Esophagus muscularis mucosa (tissue), 3 donors: Measurements from ENCODE around the gene SEPTIN6.

Source experiments
- POLR2A ChIP-seq: fragments of 450-650 bp; IDR thresholded peaks from one replicate; pipeline ENCODE4 v1.6.1; 2017; ENCODE audit warnings: antibody characterized with exemption, moderate library complexity, mild to moderate bottlenecking, low read depth
- POLR2AphosphoS5 ChIP-seq, 2 donors: sonication (generic); formaldehyde crosslinking; IDR thresholded peaks; one replicate each; pipeline ENCODE4 v1.6.1; 2017; ENCODE audit warnings: antibody characterized with exemption in 2 of 2
- TF ChIP-seq, protein P1 (sequence below), 3 experiments: fragments of 200-600 bp in 2 of 3; fragments of 450-650 bp in 1 of 3; sonication (generic) in 2 of 3; IDR thresholded peaks; one replicate each; pipeline ENCODE4 v1.5.1; 2017 to 2019; ENCODE audit warnings: antibody characterized with exemption in 3 of 3, mild to moderate bottlenecking in 2 of 3, moderate library complexity in 1 of 3

DNA sequence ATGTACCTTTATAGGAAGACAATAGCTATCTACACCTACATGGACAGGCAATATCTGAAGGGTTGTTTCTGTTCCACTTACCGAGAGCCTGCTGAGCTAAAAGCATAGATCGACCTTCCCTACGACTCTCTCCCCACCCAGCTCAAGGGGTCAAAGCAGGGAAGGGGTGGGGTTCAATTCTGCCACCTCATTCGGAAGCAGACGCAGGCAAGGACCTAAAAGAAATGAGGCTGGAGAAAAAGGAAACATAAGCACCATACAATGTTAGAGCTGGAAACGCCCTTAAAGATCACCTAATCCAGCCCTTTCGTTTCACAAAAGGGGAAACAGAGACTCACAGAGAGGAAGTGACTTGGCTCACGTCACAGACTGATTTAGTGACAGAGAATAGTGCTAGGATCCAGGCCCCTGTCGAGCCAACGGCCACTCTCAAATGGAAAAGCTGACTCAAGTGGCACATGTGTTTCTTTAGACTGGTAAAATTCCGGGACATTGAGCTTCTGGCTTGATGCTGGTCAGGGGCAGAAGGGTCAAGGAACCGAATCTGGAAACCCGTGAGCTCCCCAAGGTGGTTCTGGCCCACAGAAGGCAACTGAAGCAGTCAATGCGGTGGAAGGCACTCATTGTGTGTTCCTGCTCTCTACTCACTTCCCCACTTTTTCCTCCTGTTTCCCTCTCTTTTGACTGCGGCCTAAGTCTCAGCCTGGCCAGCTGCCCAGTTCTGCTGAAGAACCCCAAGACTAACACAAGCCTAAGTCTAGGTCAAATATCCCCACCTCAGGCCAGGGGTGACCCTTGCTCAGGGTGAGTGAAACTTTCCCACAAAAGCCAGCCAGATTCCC is 7.5 kb downstream of the SEPTIN6 start:
- TF ChIP-seq, protein P1, sequence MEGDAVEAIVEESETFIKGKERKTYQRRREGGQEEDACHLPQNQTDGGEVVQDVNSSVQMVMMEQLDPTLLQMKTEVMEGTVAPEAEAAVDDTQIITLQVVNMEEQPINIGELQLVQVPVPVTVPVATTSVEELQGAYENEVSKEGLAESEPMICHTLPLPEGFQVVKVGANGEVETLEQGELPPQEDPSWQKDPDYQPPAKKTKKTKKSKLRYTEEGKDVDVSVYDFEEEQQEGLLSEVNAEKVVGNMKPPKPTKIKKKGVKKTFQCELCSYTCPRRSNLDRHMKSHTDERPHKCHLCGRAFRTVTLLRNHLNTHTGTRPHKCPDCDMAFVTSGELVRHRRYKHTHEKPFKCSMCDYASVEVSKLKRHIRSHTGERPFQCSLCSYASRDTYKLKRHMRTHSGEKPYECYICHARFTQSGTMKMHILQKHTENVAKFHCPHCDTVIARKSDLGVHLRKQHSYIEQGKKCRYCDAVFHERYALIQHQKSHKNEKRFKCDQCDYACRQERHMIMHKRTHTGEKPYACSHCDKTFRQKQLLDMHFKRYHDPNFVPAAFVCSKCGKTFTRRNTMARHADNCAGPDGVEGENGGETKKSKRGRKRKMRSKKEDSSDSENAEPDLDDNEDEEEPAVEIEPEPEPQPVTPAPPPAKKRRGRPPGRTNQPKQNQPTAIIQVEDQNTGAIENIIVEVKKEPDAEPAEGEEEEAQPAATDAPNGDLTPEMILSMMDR (IDR thresholded peaks at IDR 0.05): no peak
- peak; percentile 61 to 65 for TF ChIP-seq POLR2AphosphoS5 (IDR thresholded peaks at IDR 0.05)
- no peak for TF ChIP-seq POLR2A
